Omental fat pad (tissue), 4 donors: ENCODE data around the gene SCGB1D1. TPM values are rescaled to one million over a fixed set of nuclear protein-coding genes. Genes with fewer than 3 reads are reported as not detected.

ENCODE experiments used
- ATAC-seq: fragments of 150-250 bp; one replicate; pipeline ENCODE4 v1.9.1; 2016; ENCODE audit warnings: mild to moderate bottlenecking, moderate library complexity; ENCODE audit not compliant: low FRiP score
- DNase-seq: peaks from one replicate; pipeline ENCODE4 v3.0.0-alpha.2; 2019; ENCODE audit warnings: low spot score
- CTCF ChIP-seq, 3 donors: fragments of 450-650 bp; IDR thresholded peaks; one replicate each; pipeline ENCODE4 v1.5.1; 2016 to 2017; ENCODE audit warnings: antibody characterized with exemption in 3 of 3, mild to moderate bottlenecking in 3 of 3, moderate library complexity in 2 of 3
- total RNA-seq, 4 donors: library from RNA; depleted of rRNA; stranded (reverse); fragments of >200 nt; gene quantifications; one replicate each; pipeline ENCODE4 v1.1.0, GENCODE V29; 2016

Gene SCGB1D1
- total RNA-seq, 4 donors from 2014 or later = not detected

GRCh38 chr11:62157603-62158002 is 32.4 kb upstream of the SCGB1D1 start:
- DNase-seq (no peak), ATAC-seq (no peak)
- TF ChIP-seq CTCF (IDR thresholded peaks at IDR 0.05) = no peak

- ATAC-seq (no peak), DNase-seq (no peak)
Observed at GRCh38 chr11:62166371-62166770, 23.6 kb upstream of the SCGB1D1 start.

GRCh38 chr11:62169448-62169847 is 20.6 kb upstream of the SCGB1D1 start:
- TF ChIP-seq CTCF (IDR thresholded peaks at IDR 0.05) = no peak
- DNase-seq (no peak), ATAC-seq (no peak)

More at GRCh38 chr11:62166371-62166770, 23.6 kb upstream of the SCGB1D1 start:
- no peak for TF ChIP-seq CTCF (IDR thresholded peaks at IDR 0.05)

- no peak for ATAC-seq
- TF ChIP-seq CTCF (IDR thresholded peaks at IDR 0.05) = no peak
- DNase-seq = no peak
Observed at GRCh38 chr11:62169935-62170334, 20.1 kb upstream of the SCGB1D1 start.

- no peak for TF ChIP-seq CTCF (IDR thresholded peaks at IDR 0.05)
- DNase-seq (peak; percentile 93), ATAC-seq (peak; percentile 74)
Observed at GRCh38 chr11:62171261-62171723, 18.7 kb upstream of the SCGB1D1 start.

- DNase-seq = no peak
- no peak for ATAC-seq
- no peak for TF ChIP-seq CTCF (IDR thresholded peaks at IDR 0.05)
Observed at GRCh38 chr11:62172294-62172693, 17.7 kb upstream of the SCGB1D1 start.

GRCh38 chr11:62176766-62177165 is 13.2 kb upstream of the SCGB1D1 start:
- TF ChIP-seq CTCF (IDR thresholded peaks at IDR 0.05) = no peak
- DNase-seq = no peak
- no peak for ATAC-seq
